Left ventricle myocardium superior (tissue), 1 donor: Measurements from ENCODE around the gene HSD17B1. TPM values are rescaled to one million over a fixed set of nuclear protein-coding genes. Genes with fewer than 3 reads are reported as not detected.
"Not testable (repeated sequence)": the region's sequence is repeated elsewhere in the genome, so short reads cannot be mapped to it uniquely, and the experiment has no call there.

Experiments
- ATAC-seq: fragments of 200-7000 bp; cut with Tn5 transposase; one replicate; pipeline ENCODE4 v1.9.1; 2020; ENCODE audit warnings: mild to moderate bottlenecking, moderate library complexity
- DNase-seq: peaks from one replicate; pipeline ENCODE4 v3.0.0-alpha.2; 2020
- intact Hi-C: fragments of 100-400 bp; cut with micrococcal nuclease; formaldehyde crosslinking; loops from one replicate; pipeline ENCODE4 v1.11.0; 2022
- total RNA-seq: library from RNA; stranded (reverse); fragmentation: NEBNext Ultra II Directional; extraction: Animal tissue kit (Norgen Biotek cat#: 25700); gene quantifications from one replicate; pipeline ENCODE4 v1.2.1, GENCODE V29; 2021
- donor health status: DM: no; HTN: yes; CAD: no; lungs with severe emphysema.

Gene HSD17B1
- total RNA-seq, 1 donor from 2014 or later, result 1.4 TPM

DNA sequence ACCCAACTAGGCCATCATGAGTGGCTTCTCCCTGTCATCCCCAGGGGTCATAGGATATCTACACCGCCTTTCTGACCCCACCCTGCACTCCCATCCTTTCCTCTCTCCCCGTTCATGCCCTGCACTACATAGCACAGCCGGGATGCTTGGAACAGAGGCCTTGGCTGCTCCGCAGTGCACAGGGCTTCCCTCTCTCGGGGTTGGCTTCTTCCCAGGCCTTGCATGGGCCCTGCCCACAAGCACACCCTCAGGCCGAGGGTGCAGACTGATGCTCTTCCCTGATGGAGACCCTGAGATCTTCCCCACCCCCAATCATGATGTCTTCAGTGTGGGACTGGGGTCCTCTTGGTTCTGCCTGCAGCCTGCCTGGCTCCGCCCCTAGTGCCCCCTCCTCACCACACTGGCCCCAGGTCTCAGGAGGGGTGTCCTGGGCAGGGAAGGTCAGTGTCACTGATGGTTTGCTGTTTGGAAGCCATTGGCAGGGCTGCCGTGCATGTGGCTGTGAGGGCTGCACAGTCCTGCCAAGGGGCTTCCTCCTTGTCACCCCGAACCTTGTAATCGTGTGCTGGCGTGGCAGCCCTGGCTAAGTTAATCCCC, 31.0 kb upstream of the HSD17B1 start:
- intact Hi-C loops, result no loop called here
- ATAC-seq (no peak), DNase-seq (peak; percentile 29)

DNA sequence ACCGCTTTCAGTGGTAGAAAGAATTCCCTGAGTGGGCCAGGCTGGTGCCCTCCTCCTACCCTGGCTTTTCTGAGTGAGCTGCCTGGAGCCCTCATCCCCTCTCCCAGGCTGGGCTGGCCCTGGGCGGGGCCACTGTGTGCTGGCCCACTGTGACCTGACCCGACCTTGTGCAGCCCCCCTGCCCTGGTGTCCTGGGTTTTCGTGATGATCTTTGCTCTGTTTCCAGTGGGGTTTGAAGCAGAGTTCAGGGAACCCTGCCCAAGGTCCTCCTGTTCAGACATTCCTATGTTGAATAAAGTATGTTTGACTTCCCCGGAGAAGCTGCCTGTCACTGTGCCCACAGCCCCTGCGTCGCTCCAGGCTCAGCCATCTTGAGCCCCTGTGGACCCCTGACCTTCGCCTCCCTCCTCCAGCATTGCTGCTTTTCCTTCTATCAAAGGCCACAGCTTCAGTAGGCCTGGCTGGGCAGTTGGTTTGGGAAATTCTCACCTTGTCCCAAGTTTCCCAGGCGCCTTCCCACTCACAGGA, 30.4 kb upstream of the HSD17B1 start:
- ATAC-seq, result no peak
- intact Hi-C loops, result no loop called here
- DNase-seq, result no peak

- intact Hi-C loops, result no loop called here
- DNase-seq, result no peak
- ATAC-seq, result no peak
These were observed 29.9 kb upstream of the HSD17B1 start for GRCh38 chr17:42522798-42523278.

DNA sequence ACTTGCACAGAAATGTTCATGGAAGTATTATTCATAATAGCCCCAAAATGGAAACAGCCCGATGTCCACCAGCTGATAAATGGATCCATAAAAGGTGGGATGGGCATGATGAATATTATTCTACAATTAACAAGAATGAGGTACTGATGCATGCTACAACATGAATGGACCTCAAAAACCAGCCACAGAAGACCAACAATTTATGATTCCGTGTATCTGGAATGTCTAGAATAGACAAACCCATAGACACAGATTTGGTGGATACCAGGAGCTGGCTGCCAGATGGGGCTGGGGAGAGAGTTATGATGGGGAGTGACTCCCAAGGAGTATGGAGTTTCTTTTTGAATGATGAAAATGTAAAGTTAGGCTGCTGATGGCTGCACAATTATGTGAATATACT, 27.5 kb upstream of the HSD17B1 start:
- DNase-seq, result peak; percentile 16

DNA sequence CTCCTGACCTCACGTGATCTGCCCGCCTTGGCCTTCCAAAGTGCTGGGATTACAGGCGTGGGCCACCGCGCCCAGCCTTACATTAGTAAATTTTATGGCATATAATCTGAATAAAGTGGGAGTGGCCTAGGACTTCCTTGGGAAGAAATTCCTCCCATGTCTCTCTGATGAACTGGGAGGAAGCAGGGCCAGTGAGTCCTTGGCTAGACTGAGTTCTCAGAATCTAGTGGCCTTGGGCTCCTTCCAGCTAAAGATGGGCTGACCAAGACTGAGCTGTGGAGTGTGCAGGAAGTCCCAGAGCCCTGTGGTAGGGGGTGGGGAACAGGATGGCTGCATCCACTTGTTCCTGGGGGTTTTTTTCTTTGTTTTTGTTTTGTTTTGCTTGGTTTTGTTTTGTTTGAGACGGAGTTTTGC, 26.7 kb upstream of the HSD17B1 start:
- ATAC-seq (peak; percentile 72), DNase-seq (peak; percentile 37)
- intact Hi-C loops, result no loop called here

More for the DNA sequence above, 27.5 kb upstream of the HSD17B1 start:
- ATAC-seq, result no peak
- intact Hi-C loops, result no loop called here

GRCh38 chr17:42527932-42528331, 24.8 kb upstream of the HSD17B1 start:
- intact Hi-C loops, result no loop called here
- DNase-seq (peak; percentile 1), ATAC-seq (no peak)

- intact Hi-C loops, result no loop called here
- DNase-seq, result no peak
These were observed 23.7 kb upstream of the HSD17B1 start for GRCh38 chr17:42529061-42529460.

DNA sequence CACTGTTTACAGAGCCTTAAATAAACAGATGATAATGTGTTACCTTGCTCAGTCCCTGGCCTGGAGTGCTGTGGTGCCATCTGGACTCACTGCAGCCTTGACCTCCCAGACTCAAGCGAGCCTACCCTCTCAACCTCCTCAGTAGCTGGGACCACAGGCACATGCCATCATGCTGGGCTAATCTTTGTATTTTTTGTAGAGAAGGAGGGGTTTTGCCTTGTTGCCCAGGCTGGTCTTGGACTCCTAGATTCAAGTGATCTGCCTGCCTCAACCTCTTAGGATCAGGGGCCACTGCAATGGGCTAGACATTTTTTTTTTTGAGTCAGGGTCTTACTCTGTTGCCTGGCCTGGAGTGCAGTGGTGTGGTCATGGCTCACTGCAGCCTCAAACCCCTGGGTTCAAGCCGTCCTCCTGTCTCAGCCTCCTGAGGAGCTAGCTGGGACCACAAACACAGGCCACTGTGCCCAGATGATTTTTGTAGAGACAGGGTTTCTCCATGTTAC, 21.7 kb upstream of the HSD17B1 start:
- intact Hi-C loops, result no loop called here
- DNase-seq (no peak), ATAC-seq (no peak)

More at GRCh38 chr17:42529061-42529460, 23.7 kb upstream of the HSD17B1 start:
- no peak for ATAC-seq

DNA sequence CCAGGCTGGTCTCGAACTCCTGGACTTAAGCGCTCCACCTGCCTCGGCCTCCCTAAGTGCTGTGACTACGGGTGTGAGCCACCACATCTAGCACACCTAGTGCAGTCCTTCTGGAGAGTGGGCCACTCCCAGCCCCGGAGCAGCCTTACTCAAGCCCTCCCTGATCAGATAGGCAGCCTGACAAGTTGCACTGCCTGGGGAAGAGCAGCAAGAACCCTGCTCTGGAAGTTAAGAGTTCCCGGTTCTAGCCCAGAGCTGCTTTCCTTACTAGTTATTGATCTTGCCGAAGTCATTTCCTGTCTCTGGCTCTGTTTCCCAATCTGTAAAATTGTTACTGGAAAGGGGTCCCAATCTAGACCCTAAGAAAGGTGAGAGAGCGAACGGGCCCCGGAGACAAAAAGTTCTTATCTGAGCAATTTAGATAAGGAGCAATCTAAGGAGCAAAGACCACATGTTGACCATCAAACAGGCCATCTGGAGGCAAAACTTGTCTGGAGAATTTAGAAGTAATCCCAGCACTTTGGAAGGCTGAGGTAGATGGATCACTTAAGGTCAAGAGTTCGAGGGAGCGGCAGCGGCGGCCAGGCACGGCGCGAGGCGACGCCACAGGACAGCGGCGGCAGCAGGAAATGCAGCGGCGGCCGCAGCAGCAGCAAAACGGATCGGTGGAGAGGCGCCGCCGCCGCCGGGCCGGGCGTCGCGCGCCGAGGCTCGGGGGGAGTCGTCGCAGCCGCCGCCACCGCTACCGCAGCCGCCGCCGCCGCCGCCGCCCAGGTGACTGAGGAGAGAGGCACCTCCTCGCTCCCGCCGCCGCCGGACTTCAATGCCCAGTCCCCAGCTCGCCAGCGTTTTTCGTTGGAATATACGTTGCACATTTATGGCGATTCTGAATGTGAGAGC, 21.0 kb upstream of the HSD17B1 start:
- peak; percentile 44 for ATAC-seq
- intact Hi-C loops, result no loop called here
- DNase-seq, result peak; percentile 86

DNA sequence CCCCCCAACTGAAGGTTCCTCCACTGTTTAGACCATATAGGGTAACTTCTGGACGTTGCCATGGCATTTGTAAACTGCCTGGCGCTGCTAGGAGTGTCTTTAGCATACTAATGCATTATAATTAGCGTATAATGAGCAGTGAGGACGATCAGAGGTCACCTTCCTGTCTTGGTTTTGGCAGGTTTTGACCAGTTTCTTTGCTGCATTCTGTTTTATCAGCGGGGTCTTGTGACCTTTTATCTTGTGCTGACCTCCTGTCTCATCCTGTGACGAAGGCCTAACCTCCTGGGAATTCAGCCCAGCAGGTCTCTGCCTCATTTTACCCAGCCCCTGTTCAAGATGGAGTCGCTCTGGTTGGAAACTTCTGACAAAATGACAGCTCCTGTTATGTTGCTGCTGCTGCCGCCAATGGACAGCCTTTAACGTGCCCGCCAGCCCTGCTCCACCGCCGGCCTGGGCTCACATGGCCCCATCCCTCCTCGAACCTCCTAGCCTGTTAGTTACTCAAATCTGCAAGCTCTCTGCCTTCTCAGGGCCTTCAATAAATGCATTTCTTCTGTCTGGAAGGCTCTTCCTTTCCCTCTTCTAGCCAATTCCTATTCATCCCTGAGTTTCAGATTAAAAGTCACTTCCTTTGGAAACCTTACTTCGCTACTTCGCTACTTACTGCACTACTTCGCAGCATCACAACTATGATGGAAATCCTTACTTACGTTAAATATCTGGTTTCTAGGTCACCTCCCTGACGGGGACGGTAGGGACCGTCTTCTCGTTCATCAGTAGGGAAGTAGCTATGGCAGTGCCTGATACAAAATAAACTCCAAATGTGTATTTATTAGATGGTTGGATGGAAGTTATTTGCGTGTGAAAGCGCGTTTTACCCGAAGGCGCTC, 17.3 kb upstream of the HSD17B1 start:
- intact Hi-C loops, result no loop called here
- DNase-seq, result no peak
- ATAC-seq, result peak; percentile 6

GRCh38 chr17:42536048-42536371, 16.7 kb upstream of the HSD17B1 start, which contains the start of gene NAGLU:
TSS of gene NAGLU (plus strand) at chr17:42536241. CDS start at chr17:42536273, 32 bp downstream.
- intact Hi-C loops, result no loop called here
- peak; percentile 85 for ATAC-seq
- peak; percentile 99 for DNase-seq

- ATAC-seq (peak; percentile 75), DNase-seq (peak; percentile 93)
- intact Hi-C loops, result no loop called here
These were observed 16.2 kb upstream of the HSD17B1 start for GRCh38 chr17:42536372-42537155.

DNA sequence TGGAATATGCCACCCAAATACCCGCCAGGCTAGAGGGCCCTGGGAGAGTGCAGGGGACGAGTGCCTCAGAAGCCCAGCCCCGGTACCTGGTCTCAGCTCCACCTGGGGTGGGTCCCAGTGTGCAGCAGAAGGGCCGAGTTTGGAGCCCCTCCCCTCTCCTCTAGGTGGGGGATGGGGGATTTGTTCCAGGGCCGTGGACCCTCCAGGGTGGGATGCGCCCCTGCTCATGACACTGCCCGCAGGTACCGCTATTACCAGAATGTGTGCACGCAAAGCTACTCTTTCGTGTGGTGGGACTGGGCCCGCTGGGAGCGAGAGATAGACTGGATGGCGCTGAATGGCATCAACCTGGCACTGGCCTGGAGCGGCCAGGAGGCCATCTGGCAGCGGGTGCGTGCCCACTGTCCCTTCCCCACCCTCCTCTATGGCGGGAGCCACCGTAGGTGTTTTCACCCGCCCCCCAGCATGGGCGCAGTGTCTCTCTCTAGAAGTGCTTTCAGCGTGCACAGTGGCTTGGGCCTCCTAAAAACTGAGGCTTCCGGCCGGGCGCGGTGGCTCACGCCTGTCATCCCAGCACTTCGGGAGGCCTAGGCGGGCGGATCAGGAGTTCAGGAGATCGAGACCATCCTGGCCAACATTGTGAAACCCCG, 15.4 kb upstream of the HSD17B1 start:
- ATAC-seq (peak; percentile 3), DNase-seq (peak; percentile 35)
- intact Hi-C loops, result no loop called here

DNA sequence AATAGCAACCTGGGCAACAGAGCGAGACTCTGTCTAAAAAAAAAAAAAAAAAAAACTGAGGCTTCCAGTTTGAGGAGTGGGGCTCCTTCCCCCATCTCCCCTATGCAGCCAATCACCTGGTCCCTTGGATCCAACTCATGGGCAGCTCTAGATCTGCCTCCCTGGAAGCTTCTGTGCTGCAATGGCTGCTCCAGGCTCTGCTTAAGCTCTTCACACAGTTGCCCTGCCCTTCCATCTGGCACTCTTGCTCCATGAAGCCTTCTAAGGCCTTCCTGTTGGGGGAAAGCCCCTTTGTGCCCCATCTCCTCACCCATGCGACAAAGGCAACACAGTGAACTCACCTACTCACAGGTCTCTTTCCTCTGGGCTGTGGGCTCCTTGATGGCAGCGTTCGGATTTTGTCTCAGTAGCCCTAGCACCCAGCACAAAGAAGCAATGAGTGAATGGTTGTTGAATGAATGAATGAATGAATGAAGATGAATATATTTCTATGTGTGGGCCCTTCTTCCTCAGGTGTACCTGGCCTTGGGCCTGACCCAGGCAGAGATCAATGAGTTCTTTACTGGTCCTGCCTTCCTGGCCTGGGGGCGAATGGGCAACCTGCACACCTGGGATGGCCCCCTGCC, 14.8 kb upstream of the HSD17B1 start:
- intact Hi-C loops, result no loop called here
- no peak for DNase-seq

GRCh38 chr17:42538482-42538881, 14.2 kb upstream of the HSD17B1 start:
- intact Hi-C loops, result no loop called here
- no peak for ATAC-seq

More for the DNA sequence above, 14.8 kb upstream of the HSD17B1 start:
- ATAC-seq, result no peak

GRCh38 chr17:42540558-42540957, 12.2 kb upstream of the HSD17B1 start:
- DNase-seq, ATAC-seq, intact Hi-C loops: not testable (repeated sequence)

More at GRCh38 chr17:42538482-42538881, 14.2 kb upstream of the HSD17B1 start:
- DNase-seq, result no peak
